B cell (primary cell): ENCODE data around the gene SLC39A2. TPM values are rescaled to one million over a fixed set of nuclear protein-coding genes. Genes with fewer than 3 reads are reported as not detected.

Experiments used
- ATAC-seq: fragments of 200-7000 bp; cut with Tn5 transposase; one replicate; pipeline ENCODE4 v1.10.0; 2021; ENCODE audit warnings: low read depth, mild to moderate bottlenecking, moderate number of reproducible peaks, moderate library complexity
- CTCF ChIA-PET: fragments of 350-600 bp; sonication (Branson Sonifier 250); formaldehyde crosslinking; loops from one replicate; lab custom pipeline; 2021; ENCODE audit warnings: antibody characterized with exemption, inconsistent platforms; lab: Charles Lee
- POLR2A ChIA-PET: fragments of 350-600 bp; sonication (Branson Sonifier 250); formaldehyde crosslinking; loops from one replicate; lab custom pipeline; 2021; ENCODE audit warnings: antibody characterized with exemption; lab: Charles Lee
- DNase-seq: peaks from one replicate; pipeline ENCODE4 v3.0.0; 2013
- H2AFZ ChIP-seq: 2 replicates; pipeline ENCODE4 v1.6.1; 2012; ENCODE audit warnings: mild to moderate bottlenecking, low read depth, low read length; ENCODE audit not compliant: insufficient read depth, poor library complexity, severe bottlenecking
- H3K27ac ChIP-seq, 2 donors: 1 replicate in 1 of 2; 2 replicates in 1 of 2; pipeline ENCODE4 v1.5.1; 2012 to 2013; ENCODE audit warnings: low read length in 2 of 2, mild to moderate bottlenecking in 2 of 2, moderate library complexity in 1 of 2
- H3K27me3 ChIP-seq, 4 experiments: fragments of 200-600 bp in 1 of 4; sonication (generic) in 1 of 4; replicated peaks in 1 of 4; 1 replicate in 2 of 4; 2 replicates in 2 of 4; pipeline versions ENCODE4 v1.6.1 to v1.7.0; 2013 to 2016; ENCODE audit warnings: low read length in 3 of 4, mild to moderate bottlenecking in 2 of 4, mixed read lengths in 1 of 4, moderate library complexity in 1 of 4; ENCODE audit not compliant: insufficient read depth in 4 of 4, control insufficient read depth in 3 of 4; ENCODE audit errors: control extremely low read depth in 1 of 4
- H3K36me3 ChIP-seq, 2 experiments: replicated peaks in 1 of 2; 1 replicate in 1 of 2; 2 replicates in 1 of 2; pipeline versions ENCODE4 v1.6.1 to v1.7.1; 2013; ENCODE audit warnings: low read length in 1 of 2; ENCODE audit not compliant: insufficient read depth in 2 of 2, control insufficient read depth in 1 of 2; ENCODE audit errors: control extremely low read depth in 1 of 2, extremely low read depth in 1 of 2
- H3K4me1 ChIP-seq, 2 donors: fragments of 200-600 bp in 1 of 2; sonication (generic) in 1 of 2; 1 replicate in 1 of 2; 2 replicates in 1 of 2; pipeline versions ENCODE4 v1.5.1 to v1.6.1; 2013 to 2017; ENCODE audit warnings: low read length in 2 of 2; ENCODE audit not compliant: control insufficient read depth in 2 of 2, insufficient read depth in 2 of 2
- H3K4me2 ChIP-seq: replicated peaks from 2 replicates; pipeline ENCODE3; 2012; ENCODE audit warnings: mild to moderate bottlenecking, low read depth, low read length; ENCODE audit not compliant: poor library complexity, severe bottlenecking
- H3K4me3 ChIP-seq, 5 experiments: fragments of 200-600 bp in 1 of 5; sonication (generic) in 1 of 5; 1 replicate in 3 of 5; 2 replicates in 2 of 5; pipeline versions ENCODE4 v1.5.1 to v1.7.0; 2011 to 2016; ENCODE audit warnings: low read length in 4 of 5, mild to moderate bottlenecking in 4 of 5, low read depth in 2 of 5, control low read depth in 1 of 5, moderate library complexity in 1 of 5; ENCODE audit not compliant: insufficient read depth in 1 of 5; ENCODE audit errors: control extremely low read depth in 1 of 5, extremely low read depth in 1 of 5
- H3K79me2 ChIP-seq: fragments of 200-600 bp; sonication (generic); one replicate; pipeline ENCODE4 v1.6.0; 2016; ENCODE audit warnings: low read length; ENCODE audit not compliant: control insufficient read depth, insufficient read depth
- H3K9ac ChIP-seq: fragments of 200-600 bp; sonication (generic); 2 replicates; pipeline ENCODE4 v1.6.1; 2017; ENCODE audit warnings: mild to moderate bottlenecking, low read length, moderate library complexity
- H3K9me3 ChIP-seq, 3 donors: one replicate each; pipeline versions ENCODE4 v1.6.1 to v1.7.1; 2013; ENCODE audit warnings: low read length in 2 of 3; ENCODE audit not compliant: control insufficient read depth in 2 of 3, insufficient read depth in 1 of 3; ENCODE audit errors: control extremely low read depth in 1 of 3
- H4K20me1 ChIP-seq: 2 replicates; pipeline ENCODE4 v1.6.0; 2012; ENCODE audit warnings: mild to moderate bottlenecking, low read length; ENCODE audit not compliant: insufficient read depth, control insufficient read depth, poor library complexity, severe bottlenecking
- H3K27ac Mint-ChIP-seq: one replicate; pipeline ENCODE4 v1.8.0; 2021; ENCODE audit warnings: mixed read lengths
- H3K27me3 Mint-ChIP-seq: one replicate; pipeline ENCODE4 v1.8.0; 2021; ENCODE audit warnings: mixed read lengths
- H3K4me1 Mint-ChIP-seq: one replicate; pipeline ENCODE4 v1.8.0; 2021; ENCODE audit warnings: mixed read lengths
- H3K4me3 Mint-ChIP-seq: one replicate; pipeline ENCODE4 v1.8.0; 2021; ENCODE audit warnings: mixed read lengths
- H3K9me3 Mint-ChIP-seq: one replicate; pipeline ENCODE4 v1.8.0; 2022; ENCODE audit warnings: mixed read lengths; ENCODE audit not compliant: insufficient read depth
- EZH2 ChIP-seq: IDR thresholded peaks from 2 replicates; pipeline ENCODE4 v1.6.1; 2012; ENCODE audit warnings: borderline replicate concordance, low read depth, mild to moderate bottlenecking, moderate library complexity, low read length; ENCODE audit not compliant: insufficient read depth, poor library complexity, severe bottlenecking
- WGBS: methylation state at CpG from one replicate; pipeline ENCODE4 v1.1.5; 2013; ENCODE audit warnings: missing lambda C conversion rate; ENCODE audit not compliant: insufficient coverage; 5-methylcytosine and 5-hydroxymethylcytosine counted together
- intact Hi-C: fragments of 100-400 bp; cut with micrococcal nuclease; formaldehyde crosslinking; loops from one replicate; pipeline ENCODE4 v1.10.0; 2022
- polyA plus RNA-seq: library from polyadenylated mRNA; depleted of rRNA; stranded (reverse); fragments of >200 nt; gene quantifications from 2 replicates; pipeline ENCODE4 v1.2.3, GENCODE V29; 2012
- total RNA-seq, 2 donors: library from RNA; stranded (reverse); fragments of 120-200 nt in 1 of 2; gene quantifications; 1 replicate in 1 of 2; 2 replicates in 1 of 2; pipeline versions ENCODE4 v1.2.3 to v1.2.4, GENCODE V29; 2013 to 2022
- TF ChIP-seq, protein P1 (sequence below): fragments of 200-600 bp; IDR thresholded peaks from one replicate; pipeline ENCODE4 v1.8.0; 2022; ENCODE audit warnings: antibody characterized with exemption, mild to moderate bottlenecking

SLC39A2 gene
- total and polyA plus RNA-seq, 2 donors (not counting 1 experiment from before 2014, with no cell fraction given) = 0.07 to 0.25 TPM

DNA sequence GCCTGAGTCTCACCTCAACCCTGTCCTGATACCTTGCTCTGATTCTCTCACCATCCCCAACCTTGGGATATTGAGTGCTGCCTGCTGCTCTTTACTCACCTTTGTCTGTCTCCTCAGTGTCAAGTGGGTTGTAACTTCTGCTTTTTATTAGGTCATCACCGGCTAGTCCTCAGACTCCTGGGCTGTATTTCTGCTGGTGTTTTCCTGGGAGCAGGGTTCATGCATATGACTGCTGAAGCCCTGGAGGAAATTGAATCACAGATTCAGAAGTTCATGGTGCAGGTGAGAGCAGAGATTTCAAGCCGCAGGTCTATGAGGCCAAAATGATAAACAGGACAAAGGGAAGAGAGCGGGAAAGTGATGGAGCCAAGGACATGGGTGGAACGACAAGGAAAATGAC is 498 bp downstream of the SLC39A2 start:
- ChIA-PET POLR2A (no interaction called here), CTCF (interaction anchor here (1.2 to 6.5 kb wide), 3 partner anchors 16 to 68 kb away, joined by 3 to 47 read pairs (median 14); no protein-coding TSS in a partner anchor)
- Histone ChIP-seq H3K36me3 (peaks cover 14 to 34% of the 10 kb centered on the region in 2 experiments), H3K27ac (no peak overlapping the region), H3K4me2 (no peak overlapping the region), H2AFZ (no peak overlapping the region), H3K9me3 (no peaks in the 10 kb centered on the region), H3K79me2 (no peaks in the 10 kb centered on the region), H3K4me3 (no peak overlapping the region), H3K4me1 (no peaks in the 10 kb centered on the region), H3K27me3 (no peaks in the 10 kb centered on the region), H3K9ac (no peak overlapping the region), H4K20me1 (no peaks in the 10 kb centered on the region)
- H3K4me3 Mint-ChIP-seq = no peak overlapping the region
- intact Hi-C loops = no loop called here
- no peaks in the 10 kb centered on the region for H3K4me1 Mint-ChIP-seq
- DNase-seq = no peak
- WGBS = 92% methylated on average over 4 of the region's 4 CpGs
- TF ChIP-seq, protein P1, sequence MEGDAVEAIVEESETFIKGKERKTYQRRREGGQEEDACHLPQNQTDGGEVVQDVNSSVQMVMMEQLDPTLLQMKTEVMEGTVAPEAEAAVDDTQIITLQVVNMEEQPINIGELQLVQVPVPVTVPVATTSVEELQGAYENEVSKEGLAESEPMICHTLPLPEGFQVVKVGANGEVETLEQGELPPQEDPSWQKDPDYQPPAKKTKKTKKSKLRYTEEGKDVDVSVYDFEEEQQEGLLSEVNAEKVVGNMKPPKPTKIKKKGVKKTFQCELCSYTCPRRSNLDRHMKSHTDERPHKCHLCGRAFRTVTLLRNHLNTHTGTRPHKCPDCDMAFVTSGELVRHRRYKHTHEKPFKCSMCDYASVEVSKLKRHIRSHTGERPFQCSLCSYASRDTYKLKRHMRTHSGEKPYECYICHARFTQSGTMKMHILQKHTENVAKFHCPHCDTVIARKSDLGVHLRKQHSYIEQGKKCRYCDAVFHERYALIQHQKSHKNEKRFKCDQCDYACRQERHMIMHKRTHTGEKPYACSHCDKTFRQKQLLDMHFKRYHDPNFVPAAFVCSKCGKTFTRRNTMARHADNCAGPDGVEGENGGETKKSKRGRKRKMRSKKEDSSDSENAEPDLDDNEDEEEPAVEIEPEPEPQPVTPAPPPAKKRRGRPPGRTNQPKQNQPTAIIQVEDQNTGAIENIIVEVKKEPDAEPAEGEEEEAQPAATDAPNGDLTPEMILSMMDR = no peak
- no peak for TF ChIP-seq EZH2
- no peaks in the 10 kb centered on the region for H3K27me3 Mint-ChIP-seq
- ATAC-seq = no peak
- no peak overlapping the region for H3K27ac Mint-ChIP-seq
- no peaks in the 10 kb centered on the region for H3K9me3 Mint-ChIP-seq

DNA sequence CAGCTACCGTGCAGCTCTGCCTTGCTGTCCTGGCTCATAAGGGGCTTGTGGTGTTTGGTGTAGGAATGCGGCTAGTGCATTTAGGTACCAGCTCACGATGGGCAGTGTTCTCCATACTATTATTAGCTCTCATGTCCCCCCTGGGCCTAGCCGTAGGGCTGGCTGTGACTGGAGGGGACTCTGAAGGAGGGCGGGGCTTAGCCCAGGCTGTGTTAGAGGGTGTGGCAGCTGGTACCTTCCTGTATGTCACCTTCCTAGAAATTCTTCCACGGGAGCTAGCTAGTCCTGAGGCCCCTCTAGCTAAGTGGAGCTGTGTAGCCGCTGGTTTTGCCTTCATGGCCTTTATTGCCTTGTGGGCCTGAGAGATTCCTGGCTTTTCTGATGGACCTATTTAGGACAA is 2.1 kb downstream of the SLC39A2 start:
- TF ChIP-seq, protein P1 = no peak
- TF ChIP-seq EZH2 = no peak
- ATAC-seq (no peak), DNase-seq (no peak)
- no peaks in the 10 kb centered on the region for H3K27me3 ChIP-seq
- no peaks in the 10 kb centered on the region for H3K4me1 ChIP-seq
- no peaks in the 10 kb centered on the region for H3K9me3 ChIP-seq
- WGBS = 81% methylated on average over 2 of the region's 7 CpGs
- Mint-ChIP-seq H3K9me3 (no peaks in the 10 kb centered on the region), H3K27ac (no peak overlapping the region), H3K27me3 (no peaks in the 10 kb centered on the region), H3K4me3 (no peak overlapping the region), H3K4me1 (no peaks in the 10 kb centered on the region)
- no peak overlapping the region for H3K27ac ChIP-seq
- ChIA-PET POLR2A (no interaction called here), CTCF (interaction anchor here (0.7 to 6.5 kb wide), 2 partner anchors 14 to 76 kb away, joined by 3 to 47 read pairs; no protein-coding TSS in a partner anchor)
- no peaks in the 10 kb centered on the region for H4K20me1 ChIP-seq
- H3K4me2 ChIP-seq = no peak overlapping the region
- H3K79me2 ChIP-seq = no peaks in the 10 kb centered on the region
- H3K4me3 ChIP-seq = no peak overlapping the region
- intact Hi-C loops = no loop called here
- peaks cover 8 to 17% of the 10 kb centered on the region in 2 experiments for H3K36me3 ChIP-seq
- no peak overlapping the region for H2AFZ ChIP-seq
- H3K9ac ChIP-seq = no peak overlapping the region
